AG09309 (cell line): ENCODE results near the gene VWA2.

Source experiments
- DNase-seq: peaks from one replicate; pipeline ENCODE4 v3.0.0-alpha.2; 2010; ENCODE audit warnings: low read depth
- H3K4me3 ChIP-seq: 2 replicates; pipeline ENCODE4 v1.5.1; 2011; ENCODE audit warnings: mild to moderate bottlenecking, low read depth, low read length, moderate library complexity; ENCODE audit not compliant: control insufficient read depth
- CTCF ChIP-seq: IDR thresholded peaks from 2 replicates; pipeline ENCODE4 v1.5.1; 2011; ENCODE audit warnings: mild to moderate bottlenecking, low read depth, low read length, inconsistent platforms; ENCODE audit not compliant: insufficient read depth, control insufficient read depth; ENCODE audit errors: missing control alignments

Gene VWA2

GRCh38 chr10:114252883-114253282, 13.8 kb downstream of the VWA2 start:
- no peak for TF ChIP-seq CTCF
- H3K4me3 ChIP-seq: no peak overlapping the region
- DNase-seq: no peak

GRCh38 chr10:114255227-114255626, 16.2 kb downstream of the VWA2 start:
- no peak for TF ChIP-seq CTCF
- no peak for DNase-seq
- H3K4me3 ChIP-seq: no peak overlapping the region

GRCh38 chr10:114256008-114256765, 17.1 kb downstream of the VWA2 start:
- H3K4me3 ChIP-seq: no peak overlapping the region
- DNase-seq: no peak
- no peak for TF ChIP-seq CTCF

GRCh38 chr10:114256822-114257221, 17.8 kb downstream of the VWA2 start:
- H3K4me3 ChIP-seq: no peak overlapping the region
- DNase-seq: no peak
- TF ChIP-seq CTCF: no peak

- no peak overlapping the region for H3K4me3 ChIP-seq
- no peak for DNase-seq
- no peak for TF ChIP-seq CTCF
These were observed 18.4 kb downstream of the VWA2 start for GRCh38 chr10:114257498-114257897.

GRCh38 chr10:114258274-114258840, 19.3 kb downstream of the VWA2 start:
- no peak for TF ChIP-seq CTCF
- DNase-seq: no peak
- H3K4me3 ChIP-seq: no peak overlapping the region

DNA sequence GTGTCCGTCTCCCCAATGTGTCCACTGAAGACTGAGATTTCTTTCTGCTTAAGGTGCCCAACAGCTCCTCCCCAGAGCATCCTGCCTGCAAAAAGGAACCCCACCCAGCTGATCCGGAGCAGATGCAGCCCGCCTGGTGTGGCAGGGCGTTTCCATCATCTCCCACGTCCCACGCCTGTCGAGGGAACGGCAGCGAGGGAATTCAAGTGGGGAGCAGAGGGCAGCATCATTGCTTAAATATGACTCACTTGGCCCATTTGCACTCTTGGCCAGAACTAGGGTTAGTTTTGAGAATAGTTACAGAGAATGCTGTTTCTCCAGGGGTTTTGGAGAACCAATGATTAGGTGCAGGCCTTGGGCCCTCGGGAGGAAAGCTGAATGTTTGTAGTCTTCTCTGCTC, 20.8 kb downstream of the VWA2 start:
- DNase-seq: peak; percentile 32
- no peak overlapping the region for H3K4me3 ChIP-seq
- TF ChIP-seq CTCF: no peak
